Hepatocyte (in vitro differentiated cells): ENCODE results near the gene PIK3R5. TPM values are rescaled to one million over a fixed set of nuclear protein-coding genes. Genes with fewer than 3 reads are reported as not detected.

Experiments
- DNase-seq: peaks from one replicate; pipeline ENCODE4 v3.0.0-alpha.2; 2016; ENCODE audit warnings: low spot score
- H2AFZ ChIP-seq: fragments of 200-600 bp; sonication (generic); 2 replicates; pipeline ENCODE4 v1.6.0; 2016; ENCODE audit warnings: antibody characterized with exemption, mild to moderate bottlenecking
- H3K27ac ChIP-seq: fragments of 200-600 bp; sonication (generic); 2 replicates; pipeline ENCODE4 v1.5.1; 2016; ENCODE audit warnings: mild to moderate bottlenecking
- H3K27me3 ChIP-seq: fragments of 200-600 bp; sonication (generic); 2 replicates; pipeline ENCODE4 v1.6.1; 2016
- H3K36me3 ChIP-seq: fragments of 200-600 bp; sonication (generic); replicated peaks from 2 replicates; pipeline ENCODE4 v1.5.1; 2016; ENCODE audit warnings: low read depth; ENCODE audit not compliant: insufficient read depth
- H3K4me1 ChIP-seq: fragments of 200-600 bp; sonication (generic); 2 replicates; pipeline ENCODE4 v1.5.1; 2016; ENCODE audit warnings: mild to moderate bottlenecking, moderate library complexity; ENCODE audit not compliant: insufficient read depth
- H3K4me2 ChIP-seq: fragments of 200-600 bp; sonication (generic); 2 replicates; pipeline ENCODE4 v1.6.0; 2016
- H3K4me3 ChIP-seq: fragments of 200-600 bp; sonication (generic); 2 replicates; pipeline ENCODE4 v1.5.1; 2016; ENCODE audit warnings: mild to moderate bottlenecking
- H3K79me2 ChIP-seq: fragments of 200-600 bp; sonication (generic); 2 replicates; pipeline ENCODE4 v1.6.0; 2017; ENCODE audit warnings: mild to moderate bottlenecking
- H3K9me2 ChIP-seq: fragments of 200-600 bp; sonication (generic); replicated peaks from 2 replicates; pipeline ENCODE4 v1.6.0; 2017; ENCODE audit warnings: mild to moderate bottlenecking; ENCODE audit not compliant: insufficient read depth
- H3K9me3 ChIP-seq: fragments of 200-600 bp; sonication (generic); 2 replicates; pipeline ENCODE4 v1.5.1; 2016; ENCODE audit warnings: low read depth, mild to moderate bottlenecking
- H4K20me1 ChIP-seq: fragments of 200-600 bp; sonication (generic); 2 replicates; pipeline ENCODE4 v1.6.0; 2016; ENCODE audit warnings: mild to moderate bottlenecking; ENCODE audit not compliant: insufficient read depth, poor library complexity, severe bottlenecking
- CTCF ChIP-seq: fragments of 200-600 bp; sonication (generic); IDR thresholded peaks from 2 replicates; pipeline ENCODE4 v1.5.1; 2016; ENCODE audit warnings: antibody characterized with exemption, mild to moderate bottlenecking; ENCODE audit not compliant: poor library complexity
- EZH2 ChIP-seq: fragments of 200-600 bp; sonication (generic); IDR thresholded peaks from 2 replicates; pipeline ENCODE4 v1.6.1; 2016; ENCODE audit warnings: antibody characterized with exemption, mild to moderate bottlenecking, borderline replicate concordance
- EZH2phosphoT487 ChIP-seq: fragments of 200-600 bp; sonication (generic); IDR thresholded peaks from one replicate; pipeline ENCODE4 v1.6.1; 2018; ENCODE audit warnings: antibody characterized with exemption, mild to moderate bottlenecking, low read depth, moderate library complexity; ENCODE audit not compliant: unreplicated experiment, severe bottlenecking
- WGBS: methylation state at CpG from one replicate; pipeline ENCODE4 v1.1.6; 2016; ENCODE audit warnings: low lambda C conversion rate; ENCODE audit errors: missing lambda C conversion rate; 5-methylcytosine and 5-hydroxymethylcytosine counted together
- polyA plus RNA-seq: library from polyadenylated mRNA; unstranded; fragments of >200 nt; fragmentation: Nextera tagmentation; extraction: Ambion mirVana; gene quantifications from 2 replicates; pipeline ENCODE4 v1.2.1, GENCODE V29; 2016
- total RNA-seq: library from RNA; depleted of rRNA; stranded (reverse); fragments of >200 nt; gene quantifications from 2 replicates; pipeline ENCODE4 v1.2.3, GENCODE V29; 2014

PIK3R5 gene
- total and polyA plus RNA-seq, 2 experiments from 2014 or later = 2.6 TPM; not detected in 1

DNA sequence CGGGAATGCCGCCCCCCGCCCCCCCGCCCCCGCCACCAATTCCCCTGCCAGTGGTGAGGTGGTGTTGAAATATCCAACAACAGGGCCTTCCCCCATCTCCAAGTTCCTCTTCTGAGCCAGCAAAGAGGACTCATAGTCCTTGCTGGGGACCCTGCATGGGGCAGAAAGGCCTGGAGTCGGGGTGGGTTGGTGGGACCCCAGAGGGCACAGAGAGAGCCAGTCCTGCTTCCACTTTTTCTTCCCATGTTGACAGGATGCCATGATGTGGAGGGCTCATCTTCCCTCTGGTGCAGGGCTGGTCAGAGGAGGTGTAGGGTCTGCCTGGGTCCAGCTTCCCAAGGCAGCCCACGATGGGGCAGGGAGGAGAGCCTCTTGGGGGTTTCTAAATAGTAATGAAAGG is 49.0 kb downstream of the PIK3R5 start:
- TF ChIP-seq CTCF = no peak
- no peak for TF ChIP-seq EZH2phosphoT487
- no peak for TF ChIP-seq EZH2
- Histone ChIP-seq H3K36me3 (no peaks in the 10 kb centered on the region), H2AFZ (no peak overlapping the region), H3K4me1 (no peaks in the 10 kb centered on the region), H3K4me2 (no peak overlapping the region), H3K4me3 (no peak overlapping the region), H3K79me2 (no peaks in the 10 kb centered on the region), H3K27ac (no peak overlapping the region), H3K9me2 (no peaks in the 10 kb centered on the region), H3K9me3 (no peaks in the 10 kb centered on the region), H4K20me1 (no peaks in the 10 kb centered on the region), H3K27me3 (no peaks in the 10 kb centered on the region)
- WGBS = 86% methylated on average over 7 of the region's 7 CpGs
- DNase-seq = no peak

DNA sequence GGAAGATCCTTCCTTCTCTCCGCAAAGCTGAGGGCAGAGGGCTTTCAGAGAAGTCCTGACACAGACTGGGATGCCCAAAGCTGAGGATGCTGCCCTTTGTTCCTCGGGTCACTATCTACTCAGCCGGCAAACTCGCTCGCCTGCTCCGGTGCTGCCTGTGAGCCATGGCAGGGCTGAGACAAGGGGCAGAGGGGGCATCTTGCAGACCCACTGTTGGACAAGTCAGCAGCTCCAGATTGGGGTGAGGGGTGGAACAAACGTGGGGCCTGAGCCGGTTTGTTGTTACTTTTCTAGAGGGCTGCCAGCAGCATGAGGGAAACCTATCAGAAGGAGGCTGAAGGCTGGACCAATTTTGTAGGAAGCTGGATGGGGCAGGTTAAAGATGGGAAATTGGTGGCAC is 51.0 kb downstream of the PIK3R5 start:
- Histone ChIP-seq H4K20me1 (no peaks in the 10 kb centered on the region), H3K27ac (no peak overlapping the region), H3K4me3 (no peak overlapping the region), H3K4me2 (no peak overlapping the region), H3K4me1 (no peaks in the 10 kb centered on the region), H3K9me3 (no peaks in the 10 kb centered on the region), H3K79me2 (no peaks in the 10 kb centered on the region), H2AFZ (no peak overlapping the region), H3K27me3 (no peaks in the 10 kb centered on the region), H3K9me2 (no peaks in the 10 kb centered on the region), H3K36me3 (no peaks in the 10 kb centered on the region)
- no peak for TF ChIP-seq EZH2
- no peak for TF ChIP-seq CTCF
- TF ChIP-seq EZH2phosphoT487 = no peak
- 84% methylated on average over 8 of the region's 8 CpGs for WGBS
- no peak for DNase-seq

DNA sequence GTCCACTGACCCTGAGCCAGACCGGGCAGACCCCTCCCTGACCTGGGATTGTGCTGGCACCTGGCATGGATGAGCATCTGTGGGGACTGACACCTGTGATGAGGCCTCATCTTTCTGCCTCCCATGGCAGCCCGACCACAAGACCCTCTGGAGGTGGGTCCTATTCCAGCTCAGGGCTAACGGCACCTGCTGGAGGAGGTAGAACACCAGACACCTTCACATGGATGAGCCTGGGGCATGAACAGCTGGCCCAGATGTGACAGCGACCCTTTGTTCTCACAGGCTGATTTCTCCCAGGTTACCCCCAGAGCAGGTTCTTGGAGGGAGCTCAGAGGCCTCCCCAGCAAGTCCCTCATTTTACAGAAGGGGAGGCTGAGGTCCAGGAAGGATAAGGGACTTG is 51.6 kb downstream of the PIK3R5 start:
- H3K27ac ChIP-seq = no peak overlapping the region
- H3K36me3 ChIP-seq = no peaks in the 10 kb centered on the region
- no peaks in the 10 kb centered on the region for H3K79me2 ChIP-seq
- no peak overlapping the region for H3K4me3 ChIP-seq
- no peak overlapping the region for H2AFZ ChIP-seq
- H3K27me3 ChIP-seq = peaks cover 1% of the 10 kb centered on the region
- DNase-seq = no peak
- H3K4me2 ChIP-seq = no peak overlapping the region
- H3K9me2 ChIP-seq = no peaks in the 10 kb centered on the region
- H3K4me1 ChIP-seq = no peaks in the 10 kb centered on the region
- WGBS = 79% methylated on average over 4 of the region's 4 CpGs
- H3K9me3 ChIP-seq = no peaks in the 10 kb centered on the region
- no peaks in the 10 kb centered on the region for H4K20me1 ChIP-seq
- TF ChIP-seq EZH2 = no peak
- no peak for TF ChIP-seq EZH2phosphoT487
- no peak for TF ChIP-seq CTCF

- H3K36me3 ChIP-seq = no peaks in the 10 kb centered on the region
- no peak for DNase-seq
- H3K4me2 ChIP-seq = no peak overlapping the region
- H2AFZ ChIP-seq = no peak overlapping the region
- H3K4me3 ChIP-seq = no peak overlapping the region
- WGBS = 92% methylated on average over 6 of the region's 6 CpGs
- no peaks in the 10 kb centered on the region for H3K4me1 ChIP-seq
- peaks cover 5% of the 10 kb centered on the region for H3K27me3 ChIP-seq
- H3K9me3 ChIP-seq = no peaks in the 10 kb centered on the region
- H3K9me2 ChIP-seq = no peaks in the 10 kb centered on the region
- TF ChIP-seq CTCF (no peak), EZH2phosphoT487 (no peak), EZH2 (no peak)
- no peaks in the 10 kb centered on the region for H4K20me1 ChIP-seq
- no peaks in the 10 kb centered on the region for H3K79me2 ChIP-seq
- no peak overlapping the region for H3K27ac ChIP-seq
These were observed 52.4 kb downstream of the PIK3R5 start for GRCh38 chr17:8913091-8913490.
